Astrocyte of the hippocampus (primary cell): ENCODE results near the gene RBBP6.
A peak's percentile ranks its signal among the peaks of the same experiment; 100 is the strongest.

Source experiments
- DNase-seq: peaks from one replicate; pipeline ENCODE4 v3.0.0; 2011; ENCODE audit warnings: low read depth, low spot score

The RBBP6 gene

DNA sequence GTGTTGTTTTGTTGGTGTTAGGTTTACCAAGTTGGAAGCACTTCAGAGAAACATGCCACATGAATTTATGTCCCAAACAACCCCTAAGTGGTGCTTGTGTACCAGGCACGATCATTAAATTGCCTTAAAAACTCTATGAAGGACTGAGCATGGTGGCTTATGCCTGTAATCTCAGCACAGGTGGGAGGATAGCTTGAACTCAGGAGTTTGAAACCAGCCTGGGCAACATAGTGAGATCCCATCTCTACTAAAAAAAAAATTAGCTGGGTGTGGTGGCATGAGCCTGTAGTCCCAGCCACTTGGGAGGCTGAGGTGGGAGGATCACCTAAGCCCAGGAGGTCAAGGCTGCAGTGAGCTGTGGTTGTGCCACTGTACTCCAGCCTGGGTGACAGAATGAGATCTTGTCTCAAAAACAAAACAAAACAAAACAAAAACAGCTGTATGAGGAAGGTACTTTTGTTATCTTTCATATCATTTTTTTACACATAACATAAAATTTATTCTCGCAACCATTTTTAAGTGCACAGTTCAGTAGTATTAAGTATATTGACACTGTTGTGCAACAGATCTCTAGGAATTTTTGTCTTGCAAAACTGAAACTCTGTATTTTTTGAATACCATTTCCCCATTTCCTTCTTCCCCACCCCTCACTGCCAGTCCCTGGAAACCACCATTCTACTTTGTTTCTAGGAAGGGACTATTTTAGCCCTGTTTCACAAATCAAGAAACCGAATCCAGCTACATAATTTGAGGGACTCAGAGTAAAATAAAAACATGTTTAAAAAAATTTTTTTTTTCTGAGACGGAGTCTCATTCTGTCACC lies 14.3 kb upstream of the RBBP6 start:
- no peak for DNase-seq

DNA sequence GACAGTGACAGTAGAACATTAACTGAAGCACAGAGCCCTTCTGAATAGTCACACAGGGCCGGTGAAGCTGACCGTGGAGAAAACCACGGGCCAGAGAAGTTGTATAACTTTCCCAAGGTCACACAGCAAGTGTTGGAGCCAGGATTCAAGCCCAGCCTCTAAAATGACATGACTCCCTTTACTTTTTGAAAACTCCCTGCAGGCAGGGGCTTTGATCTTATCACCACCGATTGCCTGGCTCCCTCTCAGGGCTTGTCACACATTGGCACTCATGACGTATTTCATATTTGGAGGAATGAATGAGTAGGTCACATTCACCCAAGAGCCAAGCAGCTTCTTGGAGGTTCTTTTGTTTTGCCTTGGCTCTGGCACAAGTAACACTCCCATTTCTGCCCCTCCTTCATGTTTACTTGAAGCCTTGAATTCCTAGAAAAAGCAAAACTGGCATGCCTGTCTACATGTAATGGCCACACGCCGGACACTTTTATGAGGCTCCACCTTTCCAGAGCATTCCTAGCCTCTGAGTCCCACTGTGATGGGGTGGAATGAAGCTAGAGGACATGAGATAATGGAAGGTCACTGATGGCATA lies 13.3 kb upstream of the RBBP6 start:
- DNase-seq: peak; percentile 79

DNA sequence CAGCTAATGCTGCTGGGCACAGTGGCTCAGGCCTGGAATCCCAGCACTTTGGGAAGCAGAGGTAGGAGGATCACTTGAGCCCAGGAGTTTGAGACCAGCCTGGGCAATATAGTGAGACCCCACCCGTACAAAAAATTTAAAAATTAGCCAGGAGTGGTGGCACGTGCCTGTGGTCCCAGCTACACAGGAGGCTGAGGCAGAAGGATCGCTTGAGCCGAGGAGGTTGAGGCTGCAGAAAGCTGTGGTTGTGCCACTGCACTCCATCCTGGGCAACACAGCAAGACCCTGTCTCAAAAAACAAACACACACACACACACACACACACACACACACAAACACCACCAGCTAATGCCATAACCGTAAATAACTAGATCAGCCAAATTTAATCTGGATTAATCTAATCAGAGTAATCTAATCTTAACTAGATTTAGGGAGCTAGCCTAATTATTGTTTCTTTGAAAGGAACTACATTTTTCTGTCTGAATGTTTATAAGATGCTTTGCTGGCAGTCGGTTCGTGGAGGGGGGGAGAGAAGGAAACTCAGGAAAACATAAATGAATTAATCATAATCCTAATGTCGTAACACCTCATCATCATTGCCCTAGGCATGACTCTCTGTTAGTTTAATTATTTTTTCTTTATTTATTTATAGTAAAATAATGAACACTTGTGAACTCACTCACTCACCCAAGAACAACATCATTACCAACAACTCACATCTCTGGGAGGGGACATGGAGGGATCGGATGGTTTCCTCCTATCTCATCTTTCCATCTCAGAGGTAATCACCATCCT lies 12.5 kb upstream of the RBBP6 start:
- no peak for DNase-seq

DNA sequence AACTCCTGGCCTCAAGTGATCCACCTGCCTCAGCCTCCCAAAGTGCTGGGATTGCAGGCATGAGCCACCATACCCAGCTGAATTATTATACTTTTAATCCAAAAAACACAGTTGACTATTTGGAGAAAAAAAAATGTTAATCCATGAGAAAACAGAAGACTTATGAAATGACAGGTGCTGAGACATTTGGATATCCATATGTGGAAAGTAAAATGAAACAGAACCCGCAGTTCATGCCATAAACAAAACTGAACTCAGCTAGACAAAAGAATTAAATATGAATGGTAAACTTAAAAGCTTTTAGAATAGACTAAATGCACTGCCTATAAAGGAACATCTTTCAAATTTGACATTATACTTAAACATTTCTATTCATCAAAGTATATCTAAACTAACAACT lies 8.2 kb upstream of the RBBP6 start:
- DNase-seq: no peak

DNA sequence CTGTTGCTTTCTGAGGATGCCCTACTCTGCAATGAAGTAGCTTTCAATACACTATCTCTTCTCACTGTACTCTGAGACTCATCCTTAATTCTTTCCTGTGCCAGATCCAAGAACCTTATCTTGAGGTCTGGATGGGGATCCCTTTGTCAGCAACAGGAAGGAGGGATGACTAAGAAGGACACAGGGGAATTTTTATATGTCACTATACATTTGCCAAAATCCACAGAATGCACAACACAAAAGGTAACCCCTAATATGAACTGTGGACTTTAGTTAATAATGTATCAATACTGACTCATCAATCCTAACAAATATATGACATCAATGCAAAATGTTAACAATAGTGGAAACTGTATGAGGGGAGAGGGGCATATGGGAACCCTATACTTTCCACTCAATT lies 4.7 kb upstream of the RBBP6 start:
- DNase-seq: no peak

DNA sequence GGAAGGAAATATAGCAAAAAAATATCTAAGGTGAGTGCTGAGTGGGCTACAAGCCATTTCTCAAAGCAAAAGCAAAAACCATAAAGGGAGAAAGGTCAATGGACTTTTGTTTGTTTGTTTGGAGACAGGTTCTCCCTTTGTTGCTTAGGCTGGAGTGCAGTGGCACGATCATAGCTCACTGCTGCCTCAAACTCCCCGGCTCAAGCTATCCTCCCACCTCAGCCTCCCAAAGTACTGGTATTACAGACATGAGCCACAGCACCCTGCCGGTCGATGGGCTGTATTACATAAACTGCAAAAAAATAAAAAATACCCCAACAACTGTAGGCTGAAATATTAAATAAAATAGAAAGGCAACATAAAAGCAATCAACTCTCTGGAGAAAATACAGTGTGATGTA lies 3.5 kb upstream of the RBBP6 start:
- no peak for DNase-seq

DNA sequence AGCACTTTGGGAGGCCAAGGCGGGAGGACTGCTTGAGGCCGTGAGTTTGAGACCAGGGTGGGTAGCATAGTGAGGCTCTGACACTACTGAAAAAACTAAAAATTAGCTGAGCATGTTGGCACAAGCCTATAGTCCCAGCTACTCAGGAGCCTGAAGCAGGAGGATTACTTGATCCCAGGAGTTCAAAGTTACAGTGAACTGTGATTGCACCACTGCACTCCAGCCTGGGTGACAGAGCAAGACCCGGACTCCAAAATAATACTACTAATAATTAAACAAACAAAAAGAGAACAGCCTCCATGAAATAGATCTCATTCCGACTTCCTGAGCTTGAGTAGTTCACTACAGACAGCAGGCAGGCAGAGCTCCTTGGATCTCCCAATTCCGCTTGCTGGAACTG lies 2.7 kb upstream of the RBBP6 start:
- DNase-seq: no peak

DNA sequence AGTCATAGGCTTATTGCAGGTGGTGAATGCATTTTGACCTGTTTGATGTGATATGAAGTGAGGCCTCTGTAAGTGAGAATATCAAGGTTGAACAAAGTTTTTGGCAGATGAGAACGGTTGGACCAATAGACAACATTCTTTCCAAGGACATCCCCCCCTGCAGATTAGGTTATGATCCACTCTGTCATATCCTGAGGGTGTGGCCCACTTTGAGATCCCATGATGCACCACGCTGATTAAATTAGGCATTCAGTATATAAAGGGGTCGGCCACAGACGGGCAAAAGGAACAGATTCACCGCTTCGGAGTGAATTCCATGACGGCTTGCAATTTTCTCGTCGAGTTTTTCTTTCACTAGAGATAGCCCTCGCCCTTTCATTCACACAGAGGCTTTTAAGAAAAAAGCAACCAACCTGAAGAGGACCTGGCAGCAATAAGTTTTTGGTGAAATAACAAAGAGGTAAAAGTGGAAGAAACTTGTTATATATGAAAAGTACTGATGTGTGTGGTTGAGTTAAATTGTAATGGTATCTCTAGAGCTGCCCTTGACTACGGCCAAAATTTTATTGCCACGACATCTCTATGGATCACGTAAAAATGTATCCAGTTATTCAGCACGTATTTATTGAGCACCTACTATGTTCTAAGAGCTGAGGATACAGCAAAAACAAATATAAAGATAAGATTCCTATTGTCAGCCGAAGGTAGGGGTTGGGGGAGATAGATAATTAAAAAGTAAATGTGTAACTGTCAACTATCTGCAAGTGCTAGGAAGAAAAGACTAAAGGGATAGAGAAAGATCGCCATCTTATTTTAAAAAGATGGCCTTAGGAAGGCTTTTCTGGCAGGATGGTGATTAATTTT lies 1.7 kb upstream of the RBBP6 start:
- no peak for DNase-seq

DNA sequence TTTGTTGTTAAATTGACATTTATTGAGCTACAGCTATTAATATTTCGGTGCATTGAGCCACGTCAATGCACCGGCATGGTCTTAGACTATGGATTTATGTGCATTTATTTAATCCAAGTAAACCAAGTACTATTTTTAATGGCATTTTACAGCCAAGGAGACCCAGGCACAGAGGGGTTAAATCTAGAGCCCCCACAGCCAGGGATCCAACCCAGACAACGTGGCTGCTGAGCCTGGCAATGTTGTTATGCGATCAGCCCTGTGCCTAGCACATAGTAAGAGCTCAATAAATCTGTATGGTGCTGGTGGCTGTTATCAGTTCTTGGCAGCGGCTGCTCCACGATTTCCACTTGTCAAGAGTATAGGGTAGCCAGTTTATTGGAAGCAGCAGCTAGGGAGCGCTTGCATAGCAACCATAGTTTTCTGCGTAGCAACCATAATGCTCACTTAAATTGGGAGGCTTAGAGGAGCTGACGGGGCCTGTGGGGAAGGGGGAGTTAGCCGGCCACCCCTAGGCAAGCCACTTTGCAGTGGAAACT lies 541 bp upstream of the RBBP6 start:
- DNase-seq: no peak

DNA sequence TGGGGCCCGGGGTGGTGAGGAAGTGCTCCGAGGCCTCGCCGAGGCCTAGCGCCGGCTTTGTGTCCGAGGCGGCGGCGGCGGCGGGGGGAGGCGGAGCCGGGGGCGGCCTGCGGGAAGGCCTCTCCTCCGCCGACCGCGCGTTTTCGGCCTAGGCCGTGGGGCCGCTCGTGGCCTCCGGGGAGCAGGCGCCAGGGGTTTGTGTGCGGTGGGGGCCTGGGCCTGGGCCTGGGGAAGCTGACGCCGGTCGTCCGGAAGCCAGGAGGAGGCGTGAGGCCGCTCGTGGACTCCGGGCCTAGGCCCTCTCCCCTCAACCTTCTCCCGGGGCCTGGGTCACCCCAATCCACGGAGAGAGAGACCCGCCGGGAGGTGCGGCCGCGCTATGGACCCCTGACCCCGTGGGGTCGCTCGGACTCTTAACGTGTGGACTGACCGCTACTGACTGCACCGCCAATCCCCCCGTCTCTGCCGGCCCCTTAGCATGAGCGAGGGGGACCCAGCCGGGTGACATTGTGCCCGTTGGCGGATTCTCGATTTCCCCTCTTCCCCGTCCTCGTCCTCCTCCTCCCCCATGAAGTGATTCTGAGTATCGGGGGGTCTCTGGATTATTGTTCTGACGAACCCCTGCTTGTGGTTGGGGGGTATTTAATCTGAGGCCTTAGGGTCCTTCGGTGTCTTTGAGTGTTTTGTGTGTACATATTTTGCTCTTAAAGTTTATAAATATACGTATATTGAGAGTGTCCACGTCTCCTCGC lies 660 bp downstream of the RBBP6 start:
- DNase-seq: peak; percentile 71

DNA sequence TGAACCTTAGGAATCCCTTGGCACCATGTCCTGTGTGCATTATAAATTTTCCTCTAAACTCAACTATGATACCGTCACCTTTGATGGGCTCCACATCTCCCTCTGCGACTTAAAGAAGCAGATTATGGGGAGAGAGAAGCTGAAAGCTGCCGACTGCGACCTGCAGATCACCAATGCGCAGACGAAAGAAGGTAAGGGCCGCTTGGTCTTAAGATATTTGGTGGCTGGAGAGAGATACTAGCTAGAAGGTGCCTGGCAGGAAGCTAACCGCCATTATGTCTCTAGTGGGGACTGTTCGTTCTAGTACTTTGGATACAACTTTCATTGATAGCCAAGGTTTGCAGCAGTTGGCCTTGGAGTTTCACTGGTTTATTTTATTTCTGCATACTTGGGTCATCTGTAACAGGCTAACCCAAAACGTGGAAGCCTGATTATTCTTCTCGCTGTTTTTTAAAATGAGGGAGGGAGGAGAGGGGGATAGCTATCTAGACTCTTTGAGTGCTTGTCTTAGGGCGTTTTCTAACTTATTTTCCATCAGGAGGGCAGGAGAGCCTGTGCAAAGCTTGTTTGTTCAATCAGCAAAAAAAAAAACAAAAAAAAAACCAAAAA lies 1.3 kb downstream of the RBBP6 start:
- DNase-seq: peak; percentile 34

DNA sequence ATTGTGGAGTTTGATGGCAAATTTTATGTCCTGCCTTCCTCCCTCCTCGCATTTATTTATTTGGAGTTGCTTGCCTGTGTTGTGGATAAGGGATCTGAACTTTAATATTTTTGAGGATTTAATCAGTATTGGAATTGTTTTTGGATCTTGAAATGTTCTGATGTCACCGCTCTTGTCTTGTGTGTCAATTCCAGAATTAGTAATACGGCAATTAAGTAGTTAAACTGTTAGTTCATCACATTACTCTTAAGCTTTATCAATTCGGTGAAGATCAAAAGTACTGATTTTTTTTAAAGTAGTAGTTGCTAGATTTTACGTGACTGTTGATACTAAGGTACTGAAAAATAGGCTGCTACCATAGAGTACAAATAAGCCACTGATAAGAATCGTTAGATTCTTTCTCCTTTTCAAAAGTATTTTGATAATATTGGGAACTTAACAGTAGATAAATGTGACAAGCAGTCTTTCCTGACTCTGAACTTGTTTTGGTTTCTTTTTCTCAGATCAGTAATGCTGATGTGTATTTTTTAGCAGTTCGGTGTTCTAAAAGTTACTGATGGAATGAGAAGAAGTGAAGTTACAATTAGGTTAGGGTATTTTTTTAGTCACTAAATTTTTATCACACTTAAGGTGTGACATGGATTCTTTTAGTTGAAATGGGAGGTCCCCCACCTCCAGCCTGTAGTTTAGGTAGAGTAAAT lies 2.0 kb downstream of the RBBP6 start:
- no peak for DNase-seq

DNA sequence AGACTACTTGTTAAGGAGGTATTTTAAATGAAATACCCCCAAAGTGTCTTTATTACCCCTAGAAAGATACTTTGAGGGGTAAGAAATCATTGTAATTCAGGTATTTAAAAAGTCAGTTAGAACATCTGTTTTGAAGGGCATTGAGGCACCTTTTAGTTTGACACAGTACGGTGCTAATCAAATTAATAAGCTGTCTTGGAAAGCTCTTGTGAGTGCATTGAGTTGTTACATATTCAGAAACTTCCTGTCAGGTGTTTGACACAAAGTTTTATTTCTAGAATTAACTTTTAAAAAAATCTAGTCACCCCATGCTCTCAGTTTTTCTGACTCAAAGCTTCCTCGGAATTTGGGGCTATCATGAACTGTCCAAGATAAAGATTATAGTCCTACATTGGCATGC lies 4.6 kb downstream of the RBBP6 start:
- no peak for DNase-seq

DNA sequence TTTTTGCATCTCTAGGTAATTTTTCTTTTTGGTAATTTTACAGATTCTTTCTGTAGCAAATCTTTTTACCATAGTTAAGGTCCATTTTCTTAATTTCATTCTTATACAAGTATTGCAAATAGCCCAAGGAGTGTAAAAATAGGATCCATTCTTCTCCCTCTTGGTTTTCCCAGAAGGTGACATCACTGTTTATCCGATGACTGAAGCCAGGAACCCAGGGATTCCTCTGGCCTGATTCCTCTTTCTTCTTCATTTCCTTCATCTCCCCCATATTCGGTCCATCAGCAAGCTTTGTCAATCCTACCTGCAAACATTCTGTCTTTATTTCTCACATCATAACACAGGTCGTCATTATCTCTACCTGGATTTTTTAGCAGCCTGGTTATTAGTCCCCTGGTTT lies 5.3 kb downstream of the RBBP6 start:
- peak; percentile 33 for DNase-seq

DNA sequence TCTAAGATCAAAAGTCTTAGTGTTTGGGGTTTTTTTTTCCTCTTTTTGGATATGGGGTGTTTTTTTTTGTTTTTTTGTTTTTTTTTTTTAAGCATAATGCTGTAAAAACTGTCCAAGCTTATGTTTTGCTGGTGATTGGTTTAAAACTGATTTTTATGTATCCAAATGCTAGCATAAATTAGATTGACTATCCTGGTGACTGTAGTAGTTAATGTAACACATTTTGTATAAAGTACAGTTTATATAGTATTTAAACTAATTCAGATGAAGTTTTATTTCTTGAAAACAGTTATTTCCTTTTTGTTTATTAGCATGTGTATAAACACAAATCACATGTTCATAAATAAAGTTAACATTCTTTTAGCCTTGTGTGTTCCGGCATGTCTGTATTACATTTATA lies 10.9 kb downstream of the RBBP6 start:
- DNase-seq: no peak

DNA sequence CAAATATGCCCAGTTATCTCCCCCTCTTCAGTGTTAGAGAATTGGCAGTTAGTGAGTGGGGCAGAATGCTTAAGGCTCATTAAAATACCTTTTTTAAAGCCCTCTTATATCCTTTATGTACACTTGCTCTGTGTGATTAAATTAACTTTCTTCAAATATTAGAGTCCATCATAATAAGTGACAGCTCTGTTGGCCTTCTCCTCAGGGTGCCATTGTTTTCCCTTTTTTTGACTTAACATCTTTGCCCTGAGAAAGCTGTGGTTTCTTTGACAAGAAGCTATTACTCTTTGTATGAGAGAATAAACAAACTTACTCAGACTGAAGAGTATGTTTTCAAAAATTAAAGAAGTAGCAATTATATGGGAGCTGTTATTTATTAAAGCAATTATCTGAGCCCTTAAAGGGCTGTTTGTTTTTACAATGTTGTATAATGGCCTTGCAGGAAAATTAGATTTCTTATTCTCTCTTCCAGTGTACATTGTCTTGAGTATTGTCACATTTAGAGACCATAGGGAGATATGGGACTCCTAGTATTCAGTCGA lies 13.4 kb downstream of the RBBP6 start:
- no peak for DNase-seq

DNA sequence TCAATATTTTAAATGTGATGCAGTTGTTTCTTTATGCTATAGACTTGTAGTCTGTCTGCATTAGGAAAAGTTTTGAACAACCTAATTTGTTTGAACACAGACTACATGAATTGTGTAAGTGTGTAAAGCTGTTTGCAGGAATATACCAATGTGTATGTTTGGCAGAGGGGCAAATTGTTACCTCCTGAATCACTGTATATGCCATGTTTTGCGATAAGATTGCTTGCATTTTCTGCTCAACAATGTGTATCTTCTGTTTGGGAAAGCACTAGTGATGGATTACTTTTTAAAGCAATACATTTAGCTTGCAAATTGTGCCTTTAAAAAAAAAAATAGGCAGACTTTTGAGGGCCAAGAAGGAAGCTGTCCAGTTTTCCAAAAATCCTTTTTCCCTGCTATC lies 14.6 kb downstream of the RBBP6 start:
- no peak for DNase-seq

DNA sequence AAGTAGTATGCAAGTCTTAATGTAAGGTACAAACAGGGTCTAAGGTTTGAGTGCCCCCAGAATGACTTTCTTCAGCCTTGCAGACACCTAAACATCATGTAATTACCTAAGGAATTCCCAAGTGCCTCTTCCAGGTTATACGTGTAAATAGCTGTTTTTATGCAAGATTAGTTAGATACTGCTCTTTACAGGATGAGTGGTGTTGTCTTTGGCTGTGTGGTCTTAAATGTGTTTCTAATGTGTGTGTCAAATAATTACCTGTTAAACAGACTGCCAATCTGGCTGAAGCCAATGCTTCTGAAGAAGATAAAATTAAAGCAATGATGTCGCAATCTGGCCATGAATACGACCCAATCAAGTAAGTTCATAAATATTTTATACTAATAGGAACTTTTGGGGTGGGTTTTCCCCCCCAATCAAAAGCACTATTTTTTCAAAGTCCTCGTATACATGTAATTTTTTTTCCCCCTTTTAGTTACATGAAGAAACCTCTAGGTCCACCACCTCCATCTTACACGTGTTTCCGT lies 16.0 kb downstream of the RBBP6 start:
- no peak for DNase-seq

DNA sequence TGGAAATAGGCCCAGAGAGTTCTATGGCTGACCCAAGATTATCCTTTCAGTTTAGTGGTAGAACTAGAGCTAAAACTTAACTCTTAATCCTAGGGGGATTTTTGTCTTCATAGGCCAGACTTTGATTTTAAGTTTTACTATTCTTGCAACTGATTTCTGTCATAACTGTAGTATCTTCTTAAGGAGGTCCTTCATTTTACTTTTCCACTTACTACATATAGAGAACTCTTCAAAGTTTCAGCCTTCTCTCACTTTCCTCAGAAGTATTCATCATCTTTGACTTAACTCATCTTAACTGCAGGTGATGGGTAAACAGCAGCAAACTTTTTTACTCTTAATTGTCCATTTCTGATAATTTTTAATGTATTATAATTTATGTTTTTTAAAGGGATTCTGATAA lies 23.4 kb downstream of the RBBP6 start:
- DNase-seq: no peak
